HCT116 (cell line): ENCODE data around the gene STRN. TPM values are rescaled to one million over a fixed set of nuclear protein-coding genes. Genes with fewer than 3 reads are reported as not detected.

ENCODE experiments used
- ATAC-seq: fragments of 200-7000 bp; cut with Tn5 transposase; 2 replicates; pipeline ENCODE4 v1.9.1; 2020; ENCODE audit warnings: mild to moderate bottlenecking, moderate library complexity
- BruUV-seq: library from RNA; stranded (reverse); fragments of 400-500 nt; replicated peaks from 2 replicates; lab custom pipeline; 2021; lab: Mats Ljungman, UMichigan
- CTCF ChIA-PET: fragments of 300-600 bp; sonication (Branson Sonifier 250); formaldehyde crosslinking; loops from one replicate; lab custom pipeline; 2021; ENCODE audit warnings: antibody characterized with exemption; lab: Charles Lee
- POLR2A ChIA-PET: fragments of 300-600, 350-600 bp; sonication (Branson Sonifier 250); formaldehyde crosslinking; loops from one replicate; lab custom pipeline; 2021; ENCODE audit warnings: antibody characterized with exemption; lab: Charles Lee
- RAD21 ChIA-PET, 2 experiments: fragments of 300-600 bp; sonication (Branson Sonifier 250); formaldehyde crosslinking; loops; one replicate each; lab custom pipeline; 2023; ENCODE audit warnings: low total read pairs in 2 of 2; ENCODE audit not compliant: uncharacterized antibody in 2 of 2, unreplicated experiment in 2 of 2, low non-redundant PET in 1 of 2; lab: Charles Lee
- DNase-seq: peaks from one replicate; pipeline ENCODE4 v3.0.0-alpha.2; 2010; ENCODE audit warnings: low read depth, low spot score
- H2AFZ ChIP-seq: fragments of 200-600 bp; shearing (Covaris generic), sonication (generic); 2 replicates; pipeline ENCODE4 v1.6.1; 2017; ENCODE audit warnings: low read depth, mixed run types, mixed read lengths, antibody characterized with exemption, low read length; ENCODE audit not compliant: poor library complexity, severe bottlenecking
- H3K27ac ChIP-seq: 2 replicates; pipeline ENCODE4 v1.5.1; 2012; ENCODE audit warnings: low read depth, low read length
- H3K27me3 ChIP-seq: fragments of 200-600 bp; sonication (generic); 2 replicates; pipeline ENCODE4 v1.6.1; 2016; ENCODE audit warnings: mixed run types, low read length, mixed read lengths; ENCODE audit not compliant: insufficient read depth
- H3K36me3 ChIP-seq, 2 experiments: fragments of 200-500 bp in 1 of 2; fragments of 200-600 bp in 1 of 2; sonication (Bioruptor generic) in 1 of 2; sonication (generic) in 1 of 2; 2 replicates each; pipeline versions ENCODE4 v1.5.1 to v1.6.1; 2014 to 2016; ENCODE audit warnings: low read length in 2 of 2, inconsistent platforms in 1 of 2, mixed read lengths in 1 of 2, mixed run types in 1 of 2; ENCODE audit not compliant: insufficient read depth in 2 of 2, control insufficient read depth in 1 of 2
- H3K4me1 ChIP-seq, 2 experiments: fragments of 200-600 bp in 1 of 2; sonication (generic) in 1 of 2; 2 replicates each; pipeline versions ENCODE4 v1.5.1 to v1.6.1; 2012 to 2017; ENCODE audit warnings: low read length in 2 of 2, inconsistent platforms in 1 of 2, mild to moderate bottlenecking in 1 of 2, mixed read lengths in 1 of 2, mixed run types in 1 of 2, moderate library complexity in 1 of 2; ENCODE audit not compliant: insufficient read depth in 2 of 2, control insufficient read depth in 1 of 2
- H3K4me2 ChIP-seq: fragments of 200-600 bp; sonication (generic); 2 replicates; pipeline ENCODE4 v1.6.1; 2017; ENCODE audit warnings: mixed run types, low read length, mixed read lengths
- H3K4me3 ChIP-seq, 2 experiments: fragments of 200-600 bp in 1 of 2; sonication (generic) in 1 of 2; replicated peaks in 1 of 2; 2 replicates each; pipeline ENCODE4 v1.5.1; 2011 to 2016; ENCODE audit warnings: low read length in 2 of 2, control low read depth in 1 of 2, low read depth in 1 of 2, mild to moderate bottlenecking in 1 of 2, mixed read lengths in 1 of 2, mixed run types in 1 of 2
- H3K79me2 ChIP-seq: fragments of 200-600 bp; sonication (generic); 2 replicates; pipeline ENCODE4 v1.6.1; 2017; ENCODE audit warnings: mild to moderate bottlenecking, mixed run types, low read length, moderate library complexity, mixed read lengths; ENCODE audit not compliant: insufficient read depth
- H3K9ac ChIP-seq: fragments of 200-600 bp; sonication (generic); 2 replicates; pipeline ENCODE4 v1.6.1; 2016; ENCODE audit warnings: low read length, mixed read lengths
- H3K9me2 ChIP-seq: fragments of 200-600 bp; sonication (generic), shearing (Covaris generic); 2 replicates; pipeline ENCODE4 v1.6.1; 2017; ENCODE audit warnings: mixed run types, mild to moderate bottlenecking, moderate library complexity; ENCODE audit not compliant: insufficient read depth
- H3K9me3 ChIP-seq, 2 experiments: fragments of 200-500 bp in 1 of 2; fragments of 200-600 bp in 1 of 2; sonication (Bioruptor generic) in 1 of 2; sonication (generic) in 1 of 2; 2 replicates each; pipeline ENCODE4 v1.6.1; 2014 to 2017; ENCODE audit warnings: low read length in 2 of 2, mixed read lengths in 2 of 2, inconsistent platforms in 1 of 2, low read depth in 1 of 2, mild to moderate bottlenecking in 1 of 2, mixed run types in 1 of 2, moderate library complexity in 1 of 2; ENCODE audit not compliant: control insufficient read depth in 1 of 2, insufficient read depth in 1 of 2
- H4K20me1 ChIP-seq: fragments of 200-600 bp; sonication (generic), shearing (Covaris generic); 2 replicates; pipeline ENCODE4 v1.6.1; 2017; ENCODE audit warnings: mixed run types, mild to moderate bottlenecking, moderate library complexity; ENCODE audit not compliant: insufficient read depth
- ATF3 ChIP-seq: IDR thresholded peaks from 2 replicates; pipeline ENCODE4 v1.6.1; 2012
- CBX3 ChIP-seq: IDR thresholded peaks from 2 replicates; pipeline ENCODE4 v1.6.1; 2012; ENCODE audit warnings: low read depth
- EGR1 ChIP-seq: IDR thresholded peaks from 2 replicates; pipeline ENCODE4 v1.6.1; 2012; ENCODE audit warnings: low read depth
- ELF1 ChIP-seq: IDR thresholded peaks from 2 replicates; pipeline ENCODE4 v1.6.1; 2012; ENCODE audit warnings: low read depth, borderline replicate concordance
- FOSL1 ChIP-seq: IDR thresholded peaks from 2 replicates; pipeline ENCODE4 v1.6.1; 2012; ENCODE audit warnings: low read depth
- JUND ChIP-seq: IDR thresholded peaks from 2 replicates; pipeline ENCODE4 v1.6.1; 2012
- POLR2A ChIP-seq: IDR thresholded peaks from 2 replicates; pipeline ENCODE4 v1.7.0; 2011; ENCODE audit warnings: borderline replicate concordance; ENCODE audit not compliant: insufficient read depth, insufficient read length; ENCODE audit errors: extremely low read depth
- POLR2AphosphoS5 ChIP-seq: IDR thresholded peaks from 2 replicates; pipeline ENCODE4 v1.6.1; 2011; ENCODE audit warnings: mild to moderate bottlenecking, low read depth, low read length, moderate library complexity
- RAD21 ChIP-seq: IDR thresholded peaks from 2 replicates; pipeline ENCODE4 v1.6.1; 2012; ENCODE audit warnings: low read depth, mild to moderate bottlenecking
- REST ChIP-seq: IDR thresholded peaks from 2 replicates; pipeline ENCODE4 v1.6.1; 2012; ENCODE audit warnings: low read depth
- SIN3A ChIP-seq: IDR thresholded peaks from 2 replicates; pipeline ENCODE4 v1.6.1; 2012; ENCODE audit warnings: low read depth
- SP1 ChIP-seq: IDR thresholded peaks from 2 replicates; pipeline ENCODE4 v1.6.1; 2012; ENCODE audit warnings: low read depth
- YY1 ChIP-seq: IDR thresholded peaks from 2 replicates; pipeline ENCODE4 v1.6.1; 2011; ENCODE audit warnings: low read length, low read depth, moderate library complexity, mild to moderate bottlenecking; ENCODE audit not compliant: insufficient replicate concordance; ENCODE audit errors: extremely low read depth
- ZBTB33 ChIP-seq: IDR thresholded peaks from 2 replicates; pipeline ENCODE4 v1.6.1; 2011; ENCODE audit warnings: mild to moderate bottlenecking, low read length, moderate library complexity; ENCODE audit not compliant: insufficient replicate concordance; ENCODE audit errors: extremely low read depth
- ZFX ChIP-seq: fragments of 450-650 bp; IDR thresholded peaks from 2 replicates; pipeline ENCODE4 v1.6.1; 2017
- ZNF274 ChIP-seq: fragments of 200-500 bp; sonication (Bioruptor generic); IDR thresholded peaks from 2 replicates; pipeline ENCODE4 v1.6.1; 2014; ENCODE audit warnings: mild to moderate bottlenecking, low read depth, low read length, inconsistent platforms
- intact Hi-C: fragments of 100-400 bp; cut with micrococcal nuclease; formaldehyde crosslinking; loops from 2 replicates; pipeline ENCODE4 v1.10.0; 2022
- total RNA-seq: library from RNA; stranded (reverse); gene quantifications from one replicate; pipeline ENCODE4 v1.2.1, GENCODE V29; 2021; ENCODE audit not compliant: unreplicated experiment

STRN gene
- total RNA-seq, 1 experiment from 2014 or later: 26.4 TPM

GRCh38 chr2:36902385-36903120, 63.8 kb downstream of the STRN start:
- H3K4me1 ChIP-seq: no peaks in the 10 kb centered on the region
- ChIA-PET CTCF (no interaction called here), RAD21 (interaction anchor here in 1 of 2 experiments (0.6 kb wide), 1 partner anchor 130 kb away, joined by 3 read pairs; no protein-coding TSS in a partner anchor), POLR2A (no interaction called here)
- H3K9me2 ChIP-seq: no peaks in the 10 kb centered on the region
- H3K27ac ChIP-seq: no peak overlapping the region
- H3K36me3 ChIP-seq: no peaks in the 10 kb centered on the region; a peak in 1 of 4 replicates
- no peaks in the 10 kb centered on the region for H4K20me1 ChIP-seq
- DNase-seq: no peak
- BruUV-seq: no TSS peak
- TF ChIP-seq EGR1 (no peak), ZNF274 (no peak), FOSL1 (no peak), CBX3 (no peak), JUND (no peak), SIN3A (no peak), SP1 (no peak), REST (no peak), ZBTB33 (no peak), ATF3 (no peak), YY1 (no peak), ZFX (no peak), RAD21 (no peak), ELF1 (no peak), POLR2AphosphoS5 (no peak), POLR2A (no peak)
- H2AFZ ChIP-seq: no peak overlapping the region
- H3K27me3 ChIP-seq: no peaks in the 10 kb centered on the region
- H3K9me3 ChIP-seq: no peaks in the 10 kb centered on the region
- no peak overlapping the region for H3K4me3 ChIP-seq
- intact Hi-C loops: no loop called here
- no peak for ATAC-seq
- H3K79me2 ChIP-seq: no peaks in the 10 kb centered on the region
- H3K4me2 ChIP-seq: no peak overlapping the region
- no peak overlapping the region for H3K9ac ChIP-seq
